Vagina (tissue), 2 donors: ENCODE measurements around the gene TMEM233. TPM values are rescaled to one million over a fixed set of nuclear protein-coding genes. Genes with fewer than 3 reads are reported as not detected.

ENCODE experiments used
- DNase-seq, 2 donors: peaks; one replicate each; pipeline ENCODE4 v3.0.0-alpha.2; 2017; ENCODE audit errors: extremely low spot score in 2 of 2
- H3K27ac ChIP-seq: fragments of 200-600 bp; sonication (generic); one replicate; pipeline ENCODE4 v1.5.1; 2019
- H3K27me3 ChIP-seq: fragments of 200-600 bp; sonication (generic); one replicate; pipeline ENCODE4 v1.5.1; 2019
- H3K36me3 ChIP-seq, 2 donors: fragments of 200-600 bp; sonication (generic); one replicate each; pipeline ENCODE4 v1.5.1; 2017 to 2019
- H3K4me1 ChIP-seq: fragments of 200-600 bp; sonication (generic); one replicate; pipeline ENCODE4 v1.5.1; 2019
- H3K4me3 ChIP-seq, 2 donors: fragments of 200-600 bp; sonication (generic); 1 replicate in 1 of 2; 2 replicates in 1 of 2; pipeline ENCODE4 v1.5.1; 2016 to 2019
- H3K9me3 ChIP-seq: fragments of 200-600 bp; sonication (generic); one replicate; pipeline ENCODE4 v1.5.1; 2019
- CTCF ChIP-seq, 3 experiments: fragments of 450-650 bp in 2 of 3; fragments of 200-600 bp in 1 of 3; sonication (generic) in 1 of 3; IDR thresholded peaks; one replicate each; pipeline ENCODE4 v1.5.1; 2017 to 2019; ENCODE audit warnings: antibody characterized with exemption in 3 of 3, mild to moderate bottlenecking in 2 of 3, moderate library complexity in 2 of 3
- POLR2A ChIP-seq, 2 donors: fragments of 450-650 bp; IDR thresholded peaks; one replicate each; pipeline ENCODE4 v1.6.1; 2017; ENCODE audit warnings: antibody characterized with exemption in 2 of 2, mild to moderate bottlenecking in 2 of 2, moderate library complexity in 2 of 2
- POLR2AphosphoS5 ChIP-seq, 2 donors: sonication (generic); formaldehyde crosslinking; IDR thresholded peaks; one replicate each; pipeline ENCODE4 v1.9.0; 2017; ENCODE audit warnings: antibody characterized with exemption in 2 of 2, mild to moderate bottlenecking in 2 of 2, low read depth in 1 of 2; ENCODE audit not compliant: insufficient read depth in 1 of 2
- intact Hi-C: fragments of 100-400 bp; cut with DNase I; formaldehyde crosslinking; loops from one replicate; pipeline ENCODE4 v1.15.1; 2023
- total RNA-seq: library from RNA; depleted of rRNA; stranded (reverse); fragments of >200 nt; gene quantifications from one replicate; pipeline ENCODE4 v1.2.3, GENCODE V29; 2016

Gene TMEM233
- total RNA-seq, 1 donor from 2014 or later, result 0.49 TPM

- Histone ChIP-seq H3K4me1 (no peaks in the 10 kb centered on the region), H3K36me3 (no peaks in the 10 kb centered on the region), H3K27me3 (no peaks in the 10 kb centered on the region), H3K4me3 (no peak overlapping the region), H3K27ac (no peak overlapping the region), H3K9me3 (no peaks in the 10 kb centered on the region)
- DNase-seq, result no peak
- TF ChIP-seq CTCF (IDR thresholded peaks at IDR 0.05) (no peak), POLR2AphosphoS5 (IDR thresholded peaks at IDR 0.05; ENCODE audit: insufficient read depth in 1 of 2, low read depth in 1 of 2) (no peak), POLR2A (IDR thresholded peaks at IDR 0.05) (no peak)
- intact Hi-C loops, result no loop called here
These were observed 9.1 kb downstream of the TMEM233 start for GRCh38 chr12:119602734-119603094.

GRCh38 chr12:119603767-119604166 is 10.2 kb downstream of the TMEM233 start:
- H3K36me3 ChIP-seq, result no peaks in the 10 kb centered on the region
- intact Hi-C loops, result no loop called here

GRCh38 chr12:119609358-119609757 is 15.8 kb downstream of the TMEM233 start:
- Histone ChIP-seq H3K4me3 (no peak overlapping the region), H3K9me3 (no peaks in the 10 kb centered on the region), H3K27me3 (no peaks in the 10 kb centered on the region), H3K27ac (no peak overlapping the region), H3K4me1 (no peaks in the 10 kb centered on the region), H3K36me3 (no peaks in the 10 kb centered on the region)
- TF ChIP-seq CTCF (IDR thresholded peaks at IDR 0.05), result no peak
- TF ChIP-seq POLR2A (IDR thresholded peaks at IDR 0.05), result no peak
- no peak for TF ChIP-seq POLR2AphosphoS5 (IDR thresholded peaks at IDR 0.05; ENCODE audit: insufficient read depth in 1 of 2, low read depth in 1 of 2)
- no peak for DNase-seq
- intact Hi-C loops, result no loop called here

More at GRCh38 chr12:119603767-119604166, 10.2 kb downstream of the TMEM233 start:
- no peaks in the 10 kb centered on the region for H3K9me3 ChIP-seq
- no peaks in the 10 kb centered on the region for H3K4me1 ChIP-seq
- DNase-seq, result no peak
- H3K27me3 ChIP-seq, result no peaks in the 10 kb centered on the region
- H3K4me3 ChIP-seq, result no peak overlapping the region
- TF ChIP-seq POLR2A (IDR thresholded peaks at IDR 0.05) (no peak), CTCF (IDR thresholded peaks at IDR 0.05) (no peak), POLR2AphosphoS5 (IDR thresholded peaks at IDR 0.05; ENCODE audit: insufficient read depth in 1 of 2, low read depth in 1 of 2) (no peak)
- H3K27ac ChIP-seq, result no peak overlapping the region

GRCh38 chr12:119613319-119613936 is 19.9 kb downstream of the TMEM233 start:
- TF ChIP-seq CTCF (IDR thresholded peaks at IDR 0.05) (no peak), POLR2A (IDR thresholded peaks at IDR 0.05) (no peak), POLR2AphosphoS5 (IDR thresholded peaks at IDR 0.05; ENCODE audit: insufficient read depth in 1 of 2, low read depth in 1 of 2) (no peak)
- no peaks in the 10 kb centered on the region for H3K9me3 ChIP-seq
- DNase-seq, result no peak
- intact Hi-C loops, result no loop called here
- no peaks in the 10 kb centered on the region for H3K4me1 ChIP-seq
- H3K27me3 ChIP-seq, result no peaks in the 10 kb centered on the region
- no peaks in the 10 kb centered on the region for H3K36me3 ChIP-seq
- H3K27ac ChIP-seq, result no peak overlapping the region
- no peak overlapping the region for H3K4me3 ChIP-seq

- H3K4me1 ChIP-seq, result no peaks in the 10 kb centered on the region
- DNase-seq, result no peak
- no peaks in the 10 kb centered on the region for H3K27me3 ChIP-seq
- no peak overlapping the region for H3K27ac ChIP-seq
- no peak for TF ChIP-seq POLR2A (IDR thresholded peaks at IDR 0.05)
- no peak for TF ChIP-seq CTCF (IDR thresholded peaks at IDR 0.05)
- no peak for TF ChIP-seq POLR2AphosphoS5 (IDR thresholded peaks at IDR 0.05; ENCODE audit: insufficient read depth in 1 of 2, low read depth in 1 of 2)
- H3K9me3 ChIP-seq, result no peaks in the 10 kb centered on the region
- no peak overlapping the region for H3K4me3 ChIP-seq
- H3K36me3 ChIP-seq, result no peaks in the 10 kb centered on the region
- intact Hi-C loops, result no loop called here
These were observed 21.1 kb downstream of the TMEM233 start for GRCh38 chr12:119614705-119615104.
